Measurements from ENCODE around the gene ATP6V0A1. TPM values are rescaled to one million over a fixed set of nuclear protein-coding genes. Genes with fewer than 3 reads are reported as not detected.
"Not testable (repeated sequence)": the region's sequence is repeated elsewhere in the genome, so short reads cannot be mapped to it uniquely, and the experiment has no call there.

Gene ATP6V0A1
- total RNA-seq, 4 donors from 2014 or later, result 29.5 to 111 (median 64.5) TPM

DNA sequence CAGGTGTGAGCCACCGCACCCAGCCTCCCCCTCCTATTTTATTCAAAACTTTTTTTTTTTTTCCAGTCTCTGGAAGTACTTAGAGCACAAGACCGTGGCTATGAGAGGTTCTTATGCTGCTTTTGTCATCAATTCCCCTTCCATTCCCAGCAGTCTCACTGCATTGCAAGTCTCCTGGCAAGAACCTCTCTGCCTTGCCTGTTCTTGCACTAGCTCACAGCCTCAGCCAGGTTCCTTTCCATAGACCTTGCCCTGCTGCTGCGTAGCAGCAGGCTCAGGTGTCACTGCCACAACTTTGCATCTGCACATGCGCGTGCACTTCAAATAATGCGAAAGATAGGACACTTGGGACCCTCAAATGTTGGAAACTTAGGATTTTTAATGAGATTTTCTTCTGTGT lies 15.6 kb downstream of the ATP6V0A1 start:
- Histone ChIP-seq H3K9me3 (no peaks in the 10 kb centered on the region), H3K4me3 (no peak overlapping the region), H3K27me3 (no peaks in the 10 kb centered on the region), H3K36me3 (no peaks in the 10 kb centered on the region), H3K27ac (no peak overlapping the region), H3K4me1 (no peaks in the 10 kb centered on the region)
- intact Hi-C loops (cut with DNase I; ENCODE audit: low total_unique reads), result no loop called here
- TF ChIP-seq POLR2A (IDR thresholded peaks at IDR 0.05), result no peak
- TF ChIP-seq, protein P1, sequence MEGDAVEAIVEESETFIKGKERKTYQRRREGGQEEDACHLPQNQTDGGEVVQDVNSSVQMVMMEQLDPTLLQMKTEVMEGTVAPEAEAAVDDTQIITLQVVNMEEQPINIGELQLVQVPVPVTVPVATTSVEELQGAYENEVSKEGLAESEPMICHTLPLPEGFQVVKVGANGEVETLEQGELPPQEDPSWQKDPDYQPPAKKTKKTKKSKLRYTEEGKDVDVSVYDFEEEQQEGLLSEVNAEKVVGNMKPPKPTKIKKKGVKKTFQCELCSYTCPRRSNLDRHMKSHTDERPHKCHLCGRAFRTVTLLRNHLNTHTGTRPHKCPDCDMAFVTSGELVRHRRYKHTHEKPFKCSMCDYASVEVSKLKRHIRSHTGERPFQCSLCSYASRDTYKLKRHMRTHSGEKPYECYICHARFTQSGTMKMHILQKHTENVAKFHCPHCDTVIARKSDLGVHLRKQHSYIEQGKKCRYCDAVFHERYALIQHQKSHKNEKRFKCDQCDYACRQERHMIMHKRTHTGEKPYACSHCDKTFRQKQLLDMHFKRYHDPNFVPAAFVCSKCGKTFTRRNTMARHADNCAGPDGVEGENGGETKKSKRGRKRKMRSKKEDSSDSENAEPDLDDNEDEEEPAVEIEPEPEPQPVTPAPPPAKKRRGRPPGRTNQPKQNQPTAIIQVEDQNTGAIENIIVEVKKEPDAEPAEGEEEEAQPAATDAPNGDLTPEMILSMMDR (IDR thresholded peaks at IDR 0.05), result no peak
- no peak for DNase-seq

DNA sequence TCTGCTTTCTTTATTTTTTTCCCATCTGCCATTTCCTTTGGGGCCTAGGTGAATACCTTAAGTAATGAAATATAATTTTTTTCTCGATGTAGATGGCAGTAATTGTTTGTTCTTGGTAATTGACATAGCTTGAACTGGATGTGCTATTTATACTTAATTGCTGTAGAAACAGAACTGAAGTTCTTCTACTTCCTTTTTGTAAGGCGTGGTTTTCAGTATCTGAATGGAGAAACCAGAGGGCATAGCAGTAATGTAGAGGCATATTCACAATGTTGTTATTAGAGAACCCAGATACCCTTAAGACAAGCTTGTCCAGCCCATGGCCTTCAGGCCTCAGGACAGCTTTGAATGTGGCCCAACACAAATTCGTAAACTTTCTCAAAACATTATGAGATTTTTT lies 16.4 kb downstream of the ATP6V0A1 start:
- H3K9me3 ChIP-seq, result no peaks in the 10 kb centered on the region
- no peaks in the 10 kb centered on the region for H3K4me1 ChIP-seq
- no peak overlapping the region for H3K4me3 ChIP-seq
- H3K36me3 ChIP-seq, result no peaks in the 10 kb centered on the region
- intact Hi-C loops (cut with DNase I; ENCODE audit: low total_unique reads), result no loop called here
- no peak for TF ChIP-seq POLR2A (IDR thresholded peaks at IDR 0.05)
- peak overlapping the region; percentile 0 to 6 for H3K27ac ChIP-seq
- no peak for DNase-seq
- H3K27me3 ChIP-seq, result no peaks in the 10 kb centered on the region

DNA sequence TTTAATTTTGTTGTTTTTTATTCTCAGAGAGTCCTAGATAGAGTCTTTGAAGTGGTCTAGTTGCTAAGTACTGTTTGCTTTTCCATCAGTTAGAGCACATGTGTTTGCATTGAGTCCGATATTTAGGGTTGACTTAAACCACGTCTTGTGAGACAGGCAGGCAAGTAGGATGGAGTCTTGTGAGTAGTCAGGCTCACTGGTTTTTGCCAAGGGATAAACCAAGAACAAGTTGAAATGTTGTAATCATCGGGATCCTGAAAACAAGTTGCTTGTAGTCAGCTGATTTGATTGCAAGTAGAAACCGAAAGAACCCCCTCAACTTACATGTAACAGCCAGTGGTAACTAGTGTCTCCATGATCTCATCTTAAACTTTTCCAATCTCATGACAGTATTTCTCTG lies 17.2 kb downstream of the ATP6V0A1 start:
- Histone ChIP-seq H3K27me3 (no peaks in the 10 kb centered on the region), H3K4me3 (no peak overlapping the region), H3K27ac (peak overlapping the region; percentile 6 to 39), H3K4me1 (no peaks in the 10 kb centered on the region), H3K36me3 (no peaks in the 10 kb centered on the region), H3K9me3 (no peaks in the 10 kb centered on the region)
- no peak for TF ChIP-seq POLR2A (IDR thresholded peaks at IDR 0.05)
- no peak for DNase-seq
- intact Hi-C loops (cut with DNase I; ENCODE audit: low total_unique reads), result no loop called here

DNA sequence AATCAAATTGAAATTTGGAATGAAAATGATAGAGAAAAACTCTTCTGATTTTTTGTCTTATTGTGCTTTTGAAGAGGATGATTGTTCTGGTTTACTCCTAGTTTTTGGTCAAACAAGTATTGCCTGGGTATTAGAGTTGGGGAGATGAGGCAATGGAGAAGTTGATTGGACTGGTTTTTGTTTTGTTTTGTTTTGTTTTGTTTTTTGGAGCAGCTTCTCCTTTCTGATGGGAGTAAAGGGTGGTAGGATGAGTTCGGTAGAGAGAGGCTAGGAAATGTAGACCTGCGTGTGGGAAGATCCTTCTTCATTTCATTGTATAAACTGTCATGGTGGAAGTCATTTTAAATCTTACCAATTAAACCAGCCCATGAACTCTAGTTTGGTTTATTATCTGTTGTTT lies 17.7 kb downstream of the ATP6V0A1 start:
- Histone ChIP-seq H3K27me3 (no peaks in the 10 kb centered on the region), H3K4me3 (no peak overlapping the region), H3K9me3 (no peaks in the 10 kb centered on the region), H3K27ac (peak overlapping the region in 1 of 2 donors; percentile 39), H3K36me3 (no peaks in the 10 kb centered on the region), H3K4me1 (no peaks in the 10 kb centered on the region)
- TF ChIP-seq POLR2A (IDR thresholded peaks at IDR 0.05), result no peak
- TF ChIP-seq, protein P1 (IDR thresholded peaks at IDR 0.05), result no peak
- intact Hi-C loops (cut with DNase I; ENCODE audit: low total_unique reads), result no loop called here
- DNase-seq, result no peak

DNA sequence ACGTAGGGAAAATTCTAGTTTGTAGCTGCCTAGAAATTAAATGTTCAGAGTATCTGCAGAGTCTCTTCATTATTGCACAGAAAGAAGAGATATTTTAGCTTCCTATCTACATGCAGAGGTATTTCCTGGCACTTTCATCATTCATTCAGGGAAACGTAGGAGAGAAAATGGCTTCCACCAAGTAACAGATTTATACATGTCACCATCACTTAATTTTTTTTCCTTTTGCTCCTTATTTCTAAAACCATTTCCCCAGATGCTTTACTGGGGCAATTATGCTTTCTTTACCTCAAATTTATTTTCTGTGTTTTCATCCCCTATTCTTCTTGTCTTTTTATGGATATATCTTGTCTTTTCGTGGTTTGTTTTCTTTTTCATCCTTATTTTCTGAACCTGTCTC lies 18.5 kb downstream of the ATP6V0A1 start:
- Histone ChIP-seq H3K4me3 (no peak overlapping the region), H3K9me3 (no peaks in the 10 kb centered on the region), H3K27me3 (no peaks in the 10 kb centered on the region), H3K4me1 (no peaks in the 10 kb centered on the region), H3K27ac (no peak overlapping the region), H3K36me3 (no peaks in the 10 kb centered on the region)
- TF ChIP-seq POLR2A (IDR thresholded peaks at IDR 0.05), result no peak
- TF ChIP-seq, protein P1 (IDR thresholded peaks at IDR 0.05), result no peak
- no peak for DNase-seq
- intact Hi-C loops (cut with DNase I; ENCODE audit: low total_unique reads), result no loop called here

DNA sequence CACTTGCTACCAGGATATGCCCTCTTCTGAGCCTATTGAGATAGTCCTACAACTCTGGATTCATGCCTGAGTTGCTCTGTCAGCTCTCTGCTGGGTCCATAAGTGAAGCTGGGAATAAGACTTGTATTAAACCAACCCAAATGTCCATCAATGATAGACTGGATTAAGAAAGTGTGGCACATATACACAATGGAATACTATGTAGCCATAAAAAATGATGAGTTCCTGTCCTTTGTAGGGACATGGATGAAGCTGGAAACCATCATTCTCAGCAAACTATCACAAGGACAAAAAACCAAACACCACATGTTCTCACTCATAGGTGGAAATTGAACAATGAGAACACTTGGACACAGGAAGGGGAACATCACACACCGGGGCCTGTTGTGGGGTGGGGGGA lies 19.1 kb downstream of the ATP6V0A1 start:
- H3K4me3 ChIP-seq; H3K4me1 ChIP-seq; H3K9me3 ChIP-seq; H3K27ac ChIP-seq; DNase-seq; H3K36me3 ChIP-seq; H3K27me3 ChIP-seq; intact Hi-C loops (cut with DNase I; ENCODE audit: low total_unique reads): not testable (repeated sequence)

DNA sequence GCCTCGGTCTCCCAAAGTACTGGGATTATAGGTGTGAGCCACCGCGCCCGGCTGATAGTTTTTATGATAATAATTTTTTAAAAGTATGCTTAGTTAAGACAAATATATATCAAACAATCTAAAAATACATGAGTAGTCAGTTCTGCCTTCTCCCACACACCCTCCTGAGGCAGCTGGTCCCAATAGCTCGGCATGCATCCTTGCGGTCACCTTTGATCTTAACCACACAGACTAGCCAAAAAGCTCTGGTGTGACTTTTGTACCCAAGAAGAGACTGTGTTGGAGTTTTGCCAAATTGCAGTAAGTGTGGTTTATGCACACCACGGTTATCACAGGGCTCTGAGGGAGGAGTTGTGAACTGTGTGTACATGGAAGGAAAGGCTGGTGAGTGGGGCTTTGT lies 25.6 kb downstream of the ATP6V0A1 start:
- Histone ChIP-seq H3K36me3 (no peaks in the 10 kb centered on the region), H3K4me3 (no peak overlapping the region), H3K4me1 (no peaks in the 10 kb centered on the region), H3K27me3 (no peaks in the 10 kb centered on the region), H3K9me3 (no peaks in the 10 kb centered on the region), H3K27ac (no peak overlapping the region)
- intact Hi-C loops (cut with DNase I; ENCODE audit: low total_unique reads), result no loop called here
- TF ChIP-seq POLR2A (IDR thresholded peaks at IDR 0.05), result no peak
- TF ChIP-seq, protein P1 (IDR thresholded peaks at IDR 0.05), result no peak
- DNase-seq, result no peak
